Panc1 (cell line): Measurements from ENCODE around the gene RANGAP1. TPM values are rescaled to one million over a fixed set of nuclear protein-coding genes. Genes with fewer than 3 reads are reported as not detected.

Experiments
- ATAC-seq: fragments of 200-7000 bp; cut with Tn5 transposase; 2 replicates; pipeline ENCODE4 v1.9.1; 2020; ENCODE audit warnings: mild to moderate bottlenecking, moderate library complexity
- BruUV-seq: library from RNA; stranded (reverse); fragments of 400-500 nt; replicated peaks from 2 replicates; lab custom pipeline; 2021; lab: Mats Ljungman, UMichigan
- CTCF ChIA-PET: fragments of 300-600 bp; sonication (Branson Sonifier 250); formaldehyde crosslinking; loops from one replicate; lab custom pipeline; 2022; ENCODE audit warnings: antibody characterized with exemption; lab: Charles Lee
- POLR2A ChIA-PET: fragments of 300-600 bp; sonication (Branson Sonifier 250); formaldehyde crosslinking; loops from one replicate; lab custom pipeline; 2022; ENCODE audit warnings: antibody characterized with exemption; lab: Charles Lee
- DNase-seq: peaks from one replicate; pipeline ENCODE4 v3.0.0-alpha.2; 2010; ENCODE audit warnings: low read depth, low spot score
- H3K27ac ChIP-seq: 2 replicates; pipeline ENCODE4 v1.5.1; 2011; ENCODE audit warnings: mild to moderate bottlenecking, low read length, inconsistent platforms
- H3K27me3 ChIP-seq: fragments of 200-500 bp; sonication (Bioruptor generic); 2 replicates; pipeline ENCODE4 v1.6.0; 2014; ENCODE audit warnings: low read length, inconsistent platforms; ENCODE audit not compliant: control insufficient read depth, insufficient read depth
- H3K36me3 ChIP-seq: fragments of 200-500 bp; sonication (Bioruptor generic); 2 replicates; pipeline ENCODE4 v1.5.1; 2014; ENCODE audit warnings: inconsistent platforms, mild to moderate bottlenecking, low read length, moderate library complexity; ENCODE audit not compliant: control insufficient read depth, insufficient read depth
- H3K4me1 ChIP-seq: 2 replicates; pipeline ENCODE4 v1.5.1; 2011; ENCODE audit warnings: inconsistent platforms, mild to moderate bottlenecking, low read length, moderate library complexity; ENCODE audit not compliant: control insufficient read depth, insufficient read depth
- H3K4me3 ChIP-seq, 2 experiments: 2 replicates each; pipeline ENCODE4 v1.5.1; 2011 to 2012; ENCODE audit warnings: low read depth in 2 of 2, low read length in 2 of 2, mild to moderate bottlenecking in 2 of 2, inconsistent platforms in 1 of 2, moderate library complexity in 1 of 2
- H3K9me3 ChIP-seq: fragments of 200-500 bp; sonication (Bioruptor generic); 2 replicates; pipeline ENCODE4 v1.5.1; 2014; ENCODE audit warnings: low read depth, mild to moderate bottlenecking, inconsistent platforms, low read length, moderate library complexity; ENCODE audit not compliant: control insufficient read depth, insufficient read depth
- POLR2AphosphoS5 ChIP-seq: IDR thresholded peaks from 2 replicates; pipeline ENCODE4 v1.6.1; 2012; ENCODE audit warnings: mild to moderate bottlenecking, low read depth, low read length, moderate library complexity
- SIN3A ChIP-seq: IDR thresholded peaks from 2 replicates; pipeline ENCODE4 v1.6.1; 2012; ENCODE audit warnings: low read depth, mild to moderate bottlenecking, low read length, moderate library complexity, borderline replicate concordance; ENCODE audit not compliant: insufficient read depth
- TCF7L2 ChIP-seq: IDR thresholded peaks from 2 replicates; pipeline ENCODE4 v1.6.1; 2011; ENCODE audit warnings: mild to moderate bottlenecking, low read depth, low read length, inconsistent platforms
- in situ Hi-C: cut with HindIII; loops from 2 replicates; pipeline ENCODE4 v1.10.0; 2016; ENCODE audit warnings: low sequenced_read_pairs, low pct_unique_long_range_greater_than_20kb
- intact Hi-C: fragments of 100-400 bp; cut with micrococcal nuclease; formaldehyde crosslinking; loops from one replicate; pipeline ENCODE4 v1.10.0; 2022; ENCODE audit not compliant: unreplicated experiment
- total RNA-seq: library from RNA; stranded (reverse); gene quantifications from one replicate; pipeline ENCODE4 v1.2.1, GENCODE V29; 2021; ENCODE audit not compliant: unreplicated experiment
- TF ChIP-seq, protein P1 (sequence below), 2 experiments: IDR thresholded peaks; 2 replicates each; pipeline ENCODE4 v1.6.1; 2011 to 2012; ENCODE audit warnings: low read depth in 2 of 2, control low read depth in 1 of 2, low read length in 1 of 2, mild to moderate bottlenecking in 1 of 2, moderate library complexity in 1 of 2; ENCODE audit not compliant: insufficient read depth in 1 of 2
- TF ChIP-seq, protein P2 (sequence below): fragments of 450-650 bp; IDR thresholded peaks from 2 replicates; pipeline ENCODE4 v1.5.1; 2017; ENCODE audit warnings: mild to moderate bottlenecking

Gene RANGAP1
- total RNA-seq, 1 experiment from 2014 or later = 140 TPM

DNA sequence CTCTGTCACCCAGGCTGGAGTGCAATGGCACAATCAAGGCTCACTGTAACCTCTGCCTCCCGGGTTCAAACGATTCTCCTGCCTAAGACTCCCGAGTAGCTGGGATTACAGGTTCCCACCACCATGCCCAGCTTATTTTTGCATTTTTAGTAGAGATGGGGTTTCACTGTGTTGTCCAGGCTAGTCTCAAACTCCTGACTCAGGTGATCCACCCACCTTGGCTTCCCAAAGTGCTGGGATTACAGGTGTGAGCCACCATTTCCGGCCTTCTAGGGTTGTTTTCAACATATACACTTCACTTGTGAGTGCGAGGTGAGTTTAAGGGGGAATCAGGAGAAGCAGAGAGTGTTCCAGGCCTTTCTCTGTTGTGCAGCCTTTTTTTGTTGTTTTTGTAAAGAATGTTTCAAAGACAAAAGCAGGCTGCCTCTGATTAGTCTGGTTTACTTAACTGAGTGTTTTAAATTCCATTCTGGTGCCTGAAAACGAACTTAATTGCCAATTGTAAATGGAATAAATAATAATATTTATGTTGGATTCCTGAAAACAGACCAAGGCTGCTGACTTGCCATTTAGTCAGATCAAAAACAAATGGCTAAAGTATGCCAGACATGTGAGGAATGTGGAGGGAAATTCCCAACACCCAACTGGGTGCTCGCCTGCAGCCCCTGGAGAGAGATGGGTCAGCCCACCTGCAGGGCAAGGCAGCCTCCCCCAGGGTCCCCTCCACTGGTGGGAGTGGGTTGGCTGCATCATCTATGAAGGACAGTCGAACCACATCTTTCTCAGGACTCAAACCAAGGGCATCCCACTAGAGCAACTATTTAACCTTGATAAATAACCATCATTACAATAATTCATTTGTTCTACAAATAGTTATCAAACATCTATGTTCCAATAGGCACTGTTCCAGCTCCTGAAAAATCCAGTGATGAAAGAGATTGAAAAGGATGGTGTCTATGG lies 4.6 kb upstream of the RANGAP1 start:
- no peaks in the 10 kb centered on the region for H3K27me3 ChIP-seq
- DNase-seq (peak; percentile 72), ATAC-seq (peak; percentile 61)
- ChIA-PET POLR2A (interaction anchor here (0.6 to 0.7 kb wide), 2 partner anchors 31 to 91 kb away, joined by 4 to 7 read pairs; partner anchors contain the start of gene TEF), CTCF (interaction anchor here (0.7 kb wide), 1 partner anchor 8 kb away, joined by 4 read pairs; no protein-coding TSS in a partner anchor)
- no peak overlapping the region for H3K4me3 ChIP-seq
- TF ChIP-seq, protein P1, sequence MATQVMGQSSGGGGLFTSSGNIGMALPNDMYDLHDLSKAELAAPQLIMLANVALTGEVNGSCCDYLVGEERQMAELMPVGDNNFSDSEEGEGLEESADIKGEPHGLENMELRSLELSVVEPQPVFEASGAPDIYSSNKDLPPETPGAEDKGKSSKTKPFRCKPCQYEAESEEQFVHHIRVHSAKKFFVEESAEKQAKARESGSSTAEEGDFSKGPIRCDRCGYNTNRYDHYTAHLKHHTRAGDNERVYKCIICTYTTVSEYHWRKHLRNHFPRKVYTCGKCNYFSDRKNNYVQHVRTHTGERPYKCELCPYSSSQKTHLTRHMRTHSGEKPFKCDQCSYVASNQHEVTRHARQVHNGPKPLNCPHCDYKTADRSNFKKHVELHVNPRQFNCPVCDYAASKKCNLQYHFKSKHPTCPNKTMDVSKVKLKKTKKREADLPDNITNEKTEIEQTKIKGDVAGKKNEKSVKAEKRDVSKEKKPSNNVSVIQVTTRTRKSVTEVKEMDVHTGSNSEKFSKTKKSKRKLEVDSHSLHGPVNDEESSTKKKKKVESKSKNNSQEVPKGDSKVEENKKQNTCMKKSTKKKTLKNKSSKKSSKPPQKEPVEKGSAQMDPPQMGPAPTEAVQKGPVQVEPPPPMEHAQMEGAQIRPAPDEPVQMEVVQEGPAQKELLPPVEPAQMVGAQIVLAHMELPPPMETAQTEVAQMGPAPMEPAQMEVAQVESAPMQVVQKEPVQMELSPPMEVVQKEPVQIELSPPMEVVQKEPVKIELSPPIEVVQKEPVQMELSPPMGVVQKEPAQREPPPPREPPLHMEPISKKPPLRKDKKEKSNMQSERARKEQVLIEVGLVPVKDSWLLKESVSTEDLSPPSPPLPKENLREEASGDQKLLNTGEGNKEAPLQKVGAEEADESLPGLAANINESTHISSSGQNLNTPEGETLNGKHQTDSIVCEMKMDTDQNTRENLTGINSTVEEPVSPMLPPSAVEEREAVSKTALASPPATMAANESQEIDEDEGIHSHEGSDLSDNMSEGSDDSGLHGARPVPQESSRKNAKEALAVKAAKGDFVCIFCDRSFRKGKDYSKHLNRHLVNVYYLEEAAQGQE (IDR thresholded peaks at IDR 0.05; ENCODE audit: insufficient read depth in 1 of 2, low read depth in 2 of 2, low read length in 1 of 2) = no peak
- TF ChIP-seq POLR2AphosphoS5 (peak; percentile 59; the same call in 1 of the 2 replicates), SIN3A (0 out of 2 replicates have a peak, but pooled peaks have one; percentile 30), TCF7L2 (peak; percentile 67)
- TF ChIP-seq, protein P2, sequence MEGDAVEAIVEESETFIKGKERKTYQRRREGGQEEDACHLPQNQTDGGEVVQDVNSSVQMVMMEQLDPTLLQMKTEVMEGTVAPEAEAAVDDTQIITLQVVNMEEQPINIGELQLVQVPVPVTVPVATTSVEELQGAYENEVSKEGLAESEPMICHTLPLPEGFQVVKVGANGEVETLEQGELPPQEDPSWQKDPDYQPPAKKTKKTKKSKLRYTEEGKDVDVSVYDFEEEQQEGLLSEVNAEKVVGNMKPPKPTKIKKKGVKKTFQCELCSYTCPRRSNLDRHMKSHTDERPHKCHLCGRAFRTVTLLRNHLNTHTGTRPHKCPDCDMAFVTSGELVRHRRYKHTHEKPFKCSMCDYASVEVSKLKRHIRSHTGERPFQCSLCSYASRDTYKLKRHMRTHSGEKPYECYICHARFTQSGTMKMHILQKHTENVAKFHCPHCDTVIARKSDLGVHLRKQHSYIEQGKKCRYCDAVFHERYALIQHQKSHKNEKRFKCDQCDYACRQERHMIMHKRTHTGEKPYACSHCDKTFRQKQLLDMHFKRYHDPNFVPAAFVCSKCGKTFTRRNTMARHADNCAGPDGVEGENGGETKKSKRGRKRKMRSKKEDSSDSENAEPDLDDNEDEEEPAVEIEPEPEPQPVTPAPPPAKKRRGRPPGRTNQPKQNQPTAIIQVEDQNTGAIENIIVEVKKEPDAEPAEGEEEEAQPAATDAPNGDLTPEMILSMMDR = no peak
- H3K36me3 ChIP-seq = no peaks in the 10 kb centered on the region; the same call in 1 of the 2 replicates
- H3K4me1 ChIP-seq = peaks cover 38% of the 10 kb centered on the region
- intact Hi-C loops = no loop called here
- peak overlapping the region; percentile 95 for H3K27ac ChIP-seq
- H3K9me3 ChIP-seq = no peaks in the 10 kb centered on the region
- in situ Hi-C loops = no loop called here
- no TSS peak for BruUV-seq

DNA sequence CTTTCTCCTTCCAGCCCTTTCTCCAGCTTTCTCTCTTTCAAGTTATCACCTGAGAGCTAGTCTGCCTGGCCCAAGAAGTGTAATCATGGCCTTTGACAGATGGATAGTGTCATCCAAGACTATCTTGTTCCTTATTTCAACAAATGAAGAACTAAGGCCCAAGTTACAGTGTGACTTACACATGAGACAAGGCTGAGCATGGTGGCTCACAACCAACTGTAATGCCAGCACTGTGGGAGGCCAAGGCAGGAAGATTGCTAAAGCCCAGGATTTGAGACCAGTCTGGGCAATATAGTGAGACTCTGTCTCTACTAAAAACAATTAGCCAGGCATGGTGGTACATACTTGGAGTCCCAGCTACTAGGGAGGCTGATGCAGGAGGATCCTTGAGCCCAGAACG lies 3.7 kb upstream of the RANGAP1 start:
- no peaks in the 10 kb centered on the region for H3K27me3 ChIP-seq
- no peak overlapping the region for H3K4me3 ChIP-seq
- in situ Hi-C loops (no loop called here), intact Hi-C loops (no loop called here)
- no peaks in the 10 kb centered on the region for H3K9me3 ChIP-seq
- no peak for DNase-seq
- H3K36me3 ChIP-seq = peaks cover 5% of the 10 kb centered on the region; the same call in 1 of the 2 replicates
- H3K4me1 ChIP-seq = peaks cover 38% of the 10 kb centered on the region
- ATAC-seq = no peak
- no TSS peak for BruUV-seq
- peak overlapping the region; percentile 95 for H3K27ac ChIP-seq
- TF ChIP-seq TCF7L2 = no peak
- TF ChIP-seq POLR2AphosphoS5 = no peak
- TF ChIP-seq, protein P1 (IDR thresholded peaks at IDR 0.05; ENCODE audit: insufficient read depth in 1 of 2, low read depth in 2 of 2, low read length in 1 of 2) = no peak
- TF ChIP-seq, protein P2 = no peak
- no peak for TF ChIP-seq SIN3A
- CTCF ChIA-PET = no interaction called here
- POLR2A ChIA-PET = no interaction called here
